ENCODE data around the gene TMEM178B. TPM values are rescaled to one million over a fixed set of nuclear protein-coding genes. Genes with fewer than 3 reads are reported as not detected.

TMEM178B gene
- polyA plus RNA-seq, 6 donors from 2014 or later = not detected

DNA sequence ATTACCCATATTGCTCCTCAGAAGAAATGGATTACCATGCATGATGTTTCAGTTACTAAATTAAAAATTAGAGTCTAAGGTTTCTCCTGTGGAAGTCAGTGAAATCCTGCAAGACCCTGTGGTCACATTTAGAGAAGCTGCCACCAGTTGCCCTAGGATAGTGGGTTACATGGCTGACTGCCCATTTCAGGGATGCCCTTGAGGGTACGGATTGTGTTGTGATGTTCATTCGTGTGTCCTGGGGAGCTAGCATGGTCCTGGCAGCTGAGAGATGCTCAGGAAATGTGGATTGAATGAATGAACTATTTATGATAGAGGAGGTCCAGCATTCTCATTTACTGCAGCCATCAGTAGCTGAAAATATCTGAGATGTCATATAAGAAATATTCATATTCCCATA is 55.1 kb downstream of the TMEM178B start:
- H3K27me3 Mint-ChIP-seq = peaks cover 16 to 53% (median 36%) of the 10 kb centered on the region in 3 donors
- peaks cover 0 to 17% (median 14%) of the 10 kb centered on the region in 7 donors for H3K9me3 Mint-ChIP-seq
- H3K4me3 Mint-ChIP-seq = no peak overlapping the region
- no peak overlapping the region for H3K27ac Mint-ChIP-seq
- DNase-seq (no peak), ATAC-seq (ENCODE audit: low read depth in 2 of 2) (no peak)
- H3K4me1 Mint-ChIP-seq = no peaks in the 10 kb centered on the region
- peaks cover 0 to 15% of the 10 kb centered on the region in 2 donors for H3K36me3 Mint-ChIP-seq

DNA sequence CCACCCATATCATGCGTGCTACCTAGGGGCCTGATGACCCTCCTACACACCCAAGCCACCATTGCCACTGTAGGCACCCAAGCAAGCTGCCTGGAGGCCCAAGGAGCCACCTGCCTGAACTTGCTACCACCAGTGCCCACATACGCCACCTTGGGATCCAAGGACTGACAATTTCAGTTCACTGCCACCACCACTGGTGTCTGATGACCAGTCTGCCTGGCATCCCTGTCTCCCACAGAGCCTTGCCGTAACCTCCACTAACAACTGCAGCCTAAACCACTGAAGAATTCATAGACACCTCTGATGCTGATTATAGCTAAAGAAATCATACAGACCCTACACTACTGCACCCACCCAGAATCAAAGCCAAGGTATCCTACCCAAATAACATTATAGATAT is 58.8 kb downstream of the TMEM178B start:
- no peak overlapping the region for H3K4me3 Mint-ChIP-seq
- H3K4me1 Mint-ChIP-seq = no peaks in the 10 kb centered on the region
- H3K9me3 Mint-ChIP-seq = peaks cover 2 to 35% (median 17%) of the 10 kb centered on the region in 7 donors
- H3K27me3 Mint-ChIP-seq = peaks cover 8 to 31% (median 28%) of the 10 kb centered on the region in 3 donors
- peaks cover 0 to 17% of the 10 kb centered on the region in 2 donors for H3K36me3 Mint-ChIP-seq
- H3K27ac Mint-ChIP-seq = no peak overlapping the region
- DNase-seq (no peak), ATAC-seq (ENCODE audit: low read depth in 2 of 2) (no peak)

DNA sequence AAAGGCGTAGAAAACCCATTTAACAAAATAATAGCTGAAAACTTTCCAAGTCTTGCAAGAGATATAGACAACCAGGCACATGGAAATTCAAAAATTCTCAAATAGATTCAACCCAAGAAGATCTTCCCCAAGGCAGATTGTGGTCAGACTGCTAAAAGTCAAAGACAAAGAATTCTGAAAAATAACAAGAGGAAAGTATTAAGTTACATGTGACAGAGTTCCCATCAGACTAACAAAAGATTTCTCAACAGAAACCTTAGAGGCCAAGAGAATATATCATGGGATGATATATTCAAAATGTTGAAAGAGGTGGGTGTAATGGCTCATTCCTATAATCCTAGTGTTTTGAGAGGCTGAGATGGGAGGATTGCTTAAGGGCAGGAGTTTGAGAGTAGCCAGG is 59.8 kb downstream of the TMEM178B start:
- ATAC-seq (ENCODE audit: low read depth in 2 of 2) (no peak), DNase-seq (no peak)
- H3K27me3 Mint-ChIP-seq = peaks cover 8 to 29% (median 28%) of the 10 kb centered on the region in 3 donors
- peaks cover 4 to 35% (median 17%) of the 10 kb centered on the region in 7 donors for H3K9me3 Mint-ChIP-seq
- H3K36me3 Mint-ChIP-seq = peaks cover 0 to 17% of the 10 kb centered on the region in 2 donors
- H3K4me1 Mint-ChIP-seq = no peaks in the 10 kb centered on the region
- H3K4me3 Mint-ChIP-seq = no peak overlapping the region
- no peak overlapping the region for H3K27ac Mint-ChIP-seq

DNA sequence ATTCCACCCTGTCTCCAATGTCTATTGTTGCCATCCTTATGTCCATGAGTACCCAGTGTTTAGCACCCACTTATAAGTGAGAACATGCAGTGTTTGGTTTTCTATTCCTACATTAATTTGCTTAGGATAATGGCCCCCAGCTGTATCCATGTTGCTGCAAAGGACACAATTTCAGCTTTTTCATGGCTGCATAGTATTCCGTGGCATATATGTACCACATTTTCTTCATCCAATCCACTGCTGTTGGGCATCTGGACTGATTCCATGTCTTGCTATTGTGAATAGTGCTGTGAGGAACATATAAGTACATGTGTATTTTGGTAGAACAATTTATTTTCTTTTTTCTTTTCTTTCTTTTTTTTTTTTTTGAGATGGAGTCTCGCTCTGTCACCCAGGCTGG is 68.2 kb downstream of the TMEM178B start:
- peaks cover 5 to 33% (median 6%) of the 10 kb centered on the region in 7 donors for H3K9me3 Mint-ChIP-seq
- no peak overlapping the region for H3K27ac Mint-ChIP-seq
- no peak overlapping the region for H3K4me3 Mint-ChIP-seq
- H3K27me3 Mint-ChIP-seq = peaks cover 0 to 9% (median 0%) of the 10 kb centered on the region in 3 donors
- H3K36me3 Mint-ChIP-seq = no peaks in the 10 kb centered on the region
- ATAC-seq (ENCODE audit: low read depth in 2 of 2) (no peak), DNase-seq (no peak)
- no peaks in the 10 kb centered on the region for H3K4me1 Mint-ChIP-seq

DNA sequence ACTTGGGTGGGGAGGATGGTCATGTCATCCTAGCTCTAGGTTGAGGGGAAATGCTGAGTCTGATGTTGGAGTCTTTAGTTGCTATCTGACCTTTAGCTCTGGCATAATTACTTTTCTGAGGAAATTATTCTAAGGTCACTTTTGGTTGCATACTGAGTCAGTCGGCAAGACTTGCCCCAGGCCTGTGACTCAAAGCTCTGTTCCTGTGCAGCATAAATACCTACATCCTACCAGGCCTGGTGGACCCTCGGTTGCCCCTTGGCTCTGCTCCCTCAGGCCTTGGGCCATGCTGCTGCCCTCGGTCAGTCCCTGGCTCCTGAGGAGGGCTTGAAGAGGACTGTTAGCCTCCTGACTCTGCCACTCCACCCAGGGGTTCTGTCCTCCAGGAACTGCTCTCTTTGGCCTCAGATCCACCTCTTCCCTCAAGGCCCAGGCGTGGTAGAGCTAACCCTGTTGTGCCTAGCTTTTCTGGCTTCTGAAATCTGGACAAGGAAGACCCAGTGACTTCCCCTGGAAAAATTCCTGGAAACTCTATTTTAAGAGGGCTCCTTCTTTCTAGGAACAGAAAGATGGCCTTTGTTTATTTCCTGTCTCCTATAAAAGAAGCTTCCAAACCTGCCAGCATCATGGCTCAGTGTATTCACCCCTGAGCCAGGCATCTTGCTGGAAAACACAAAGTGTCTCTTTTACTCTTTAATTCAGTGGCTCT is 71.2 kb downstream of the TMEM178B start:
- peaks cover 0 to 9% (median 0%) of the 10 kb centered on the region in 3 donors for H3K27me3 Mint-ChIP-seq
- no peak for ATAC-seq (ENCODE audit: low read depth in 2 of 2)
- DNase-seq = no peak
- peaks cover 1 to 33% (median 6%) of the 10 kb centered on the region in 7 donors for H3K9me3 Mint-ChIP-seq
- no peak overlapping the region for H3K27ac Mint-ChIP-seq
- H3K4me1 Mint-ChIP-seq = no peaks in the 10 kb centered on the region
- H3K36me3 Mint-ChIP-seq = no peaks in the 10 kb centered on the region
- no peak overlapping the region for H3K4me3 Mint-ChIP-seq

DNA sequence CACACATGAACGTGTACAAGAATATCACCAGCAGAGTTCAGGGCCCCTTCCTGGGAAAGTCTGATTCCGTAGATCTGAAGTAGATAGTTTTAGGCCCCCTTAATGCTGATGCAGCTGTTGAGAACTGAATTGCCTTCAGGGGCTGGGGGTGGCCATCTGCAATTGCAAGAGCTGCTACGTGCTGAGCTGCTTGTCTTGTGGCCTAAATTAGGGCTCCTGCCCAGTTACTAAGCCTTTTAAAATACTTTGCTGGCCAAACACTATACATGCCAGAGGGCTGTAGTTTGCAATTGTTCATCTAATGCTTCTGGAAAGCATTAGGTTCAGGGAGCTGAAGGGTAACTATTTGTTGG is 71.7 kb downstream of the TMEM178B start:
- Mint-ChIP-seq H3K9me3 (peaks cover 0 to 31% (median 6%) of the 10 kb centered on the region in 7 donors), H3K27ac (no peak overlapping the region), H3K4me3 (no peak overlapping the region), H3K4me1 (no peaks in the 10 kb centered on the region), H3K36me3 (no peaks in the 10 kb centered on the region), H3K27me3 (peaks cover 0 to 9% (median 0%) of the 10 kb centered on the region in 3 donors)
- ATAC-seq (ENCODE audit: low read depth in 2 of 2) (no peak), DNase-seq (no peak)

DNA sequence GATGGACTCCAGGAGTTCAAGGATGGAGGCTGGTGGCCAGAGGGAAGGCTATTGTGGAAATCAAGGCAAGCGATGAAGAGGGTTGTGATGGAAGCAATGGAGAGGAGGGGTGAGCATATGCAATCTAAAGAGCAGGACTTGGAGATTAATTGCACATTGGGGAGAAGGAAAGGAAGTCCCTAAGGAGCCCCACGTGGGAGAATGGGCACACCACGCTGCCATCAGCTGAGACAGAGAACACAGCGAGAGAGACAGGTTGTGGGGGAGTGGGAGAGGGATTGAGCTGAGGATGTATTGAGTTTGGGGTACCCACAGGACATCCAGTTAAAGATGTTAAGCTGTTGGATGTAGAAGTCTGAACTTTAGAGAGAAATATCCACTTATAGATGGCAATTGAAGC is 73.6 kb downstream of the TMEM178B start:
- Mint-ChIP-seq H3K36me3 (no peaks in the 10 kb centered on the region), H3K4me3 (no peak overlapping the region), H3K9me3 (peaks cover 0 to 17% (median 5%) of the 10 kb centered on the region in 7 donors), H3K4me1 (no peaks in the 10 kb centered on the region), H3K27me3 (peaks cover 0 to 5% (median 0%) of the 10 kb centered on the region in 3 donors), H3K27ac (no peak overlapping the region)
- DNase-seq (no peak), ATAC-seq (ENCODE audit: low read depth in 2 of 2) (no peak)

DNA sequence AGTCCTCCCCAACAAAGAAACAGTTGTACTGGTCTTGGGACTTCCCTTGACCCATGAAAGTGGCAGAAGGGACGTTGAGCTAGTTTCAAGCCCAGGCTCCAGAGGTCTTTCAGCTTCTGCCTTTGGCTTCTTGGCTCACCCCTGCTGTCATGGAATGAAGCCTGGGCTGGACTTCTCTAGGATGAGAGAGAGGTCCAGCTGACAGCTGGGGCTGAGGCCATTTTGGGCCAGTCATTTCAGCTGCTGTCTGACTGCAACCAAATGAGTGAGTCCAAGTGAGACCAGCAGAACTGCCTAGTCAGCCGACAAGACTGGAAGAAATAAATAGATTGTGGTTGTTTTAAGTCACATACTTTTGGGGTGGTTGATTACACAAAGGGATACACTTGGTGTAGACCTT is 76.6 kb downstream of the TMEM178B start:
- H3K4me1 Mint-ChIP-seq = no peaks in the 10 kb centered on the region
- H3K4me3 Mint-ChIP-seq = no peak overlapping the region
- no peaks in the 10 kb centered on the region for H3K27me3 Mint-ChIP-seq
- H3K36me3 Mint-ChIP-seq = no peaks in the 10 kb centered on the region
- no peak for ATAC-seq (ENCODE audit: low read depth in 2 of 2)
- DNase-seq = no peak
- no peaks in the 10 kb centered on the region for H3K9me3 Mint-ChIP-seq
- no peak overlapping the region for H3K27ac Mint-ChIP-seq

DNA sequence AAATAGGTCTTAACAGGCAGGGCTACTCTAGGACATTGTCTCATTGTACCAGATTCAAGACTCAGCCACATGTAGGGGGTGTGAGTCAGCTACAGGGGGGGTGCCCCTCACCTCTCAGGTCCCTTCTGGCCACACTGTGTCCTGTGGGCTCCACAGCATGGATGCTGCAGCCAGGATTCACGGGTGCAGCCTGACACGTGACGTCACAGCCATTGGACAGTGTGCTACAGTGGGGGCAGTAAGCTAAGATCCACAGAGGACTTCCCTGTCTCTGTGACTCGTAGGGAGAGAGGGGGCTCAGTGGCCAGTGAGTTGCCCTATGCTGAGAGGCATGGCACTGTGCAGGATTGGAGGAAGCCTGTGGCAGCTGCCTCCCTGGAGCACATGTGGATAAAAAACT is 77.9 kb downstream of the TMEM178B start:
- Mint-ChIP-seq H3K27me3 (no peaks in the 10 kb centered on the region), H3K9me3 (no peaks in the 10 kb centered on the region), H3K36me3 (no peaks in the 10 kb centered on the region), H3K4me1 (peaks cover 0 to 3% (median 1%) of the 10 kb centered on the region in 3 donors), H3K4me3 (no peak overlapping the region), H3K27ac (no peak overlapping the region)
- no peak for DNase-seq
- no peak for ATAC-seq (ENCODE audit: low read depth in 2 of 2)

DNA sequence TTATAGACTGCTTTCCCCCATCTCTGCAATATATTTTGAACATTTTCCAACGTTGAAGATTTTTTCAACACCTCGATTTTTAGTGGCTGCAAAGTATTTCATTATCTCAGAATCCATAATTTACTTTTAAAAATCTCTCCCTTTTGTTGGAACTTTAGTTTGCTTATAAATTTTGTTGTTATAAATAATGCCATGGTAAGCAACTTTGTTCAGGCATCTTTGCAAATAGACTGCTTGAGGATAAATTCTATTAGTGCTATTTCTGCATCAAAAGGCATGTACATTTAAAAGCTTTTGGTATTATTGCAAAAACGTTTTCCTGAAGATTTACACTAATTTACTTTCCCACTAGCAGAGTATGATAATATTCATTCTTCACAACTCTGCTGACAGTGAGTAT is 79.4 kb downstream of the TMEM178B start:
- DNase-seq = no peak
- Mint-ChIP-seq H3K9me3 (no peaks in the 10 kb centered on the region), H3K27ac (no peak overlapping the region)

DNA sequence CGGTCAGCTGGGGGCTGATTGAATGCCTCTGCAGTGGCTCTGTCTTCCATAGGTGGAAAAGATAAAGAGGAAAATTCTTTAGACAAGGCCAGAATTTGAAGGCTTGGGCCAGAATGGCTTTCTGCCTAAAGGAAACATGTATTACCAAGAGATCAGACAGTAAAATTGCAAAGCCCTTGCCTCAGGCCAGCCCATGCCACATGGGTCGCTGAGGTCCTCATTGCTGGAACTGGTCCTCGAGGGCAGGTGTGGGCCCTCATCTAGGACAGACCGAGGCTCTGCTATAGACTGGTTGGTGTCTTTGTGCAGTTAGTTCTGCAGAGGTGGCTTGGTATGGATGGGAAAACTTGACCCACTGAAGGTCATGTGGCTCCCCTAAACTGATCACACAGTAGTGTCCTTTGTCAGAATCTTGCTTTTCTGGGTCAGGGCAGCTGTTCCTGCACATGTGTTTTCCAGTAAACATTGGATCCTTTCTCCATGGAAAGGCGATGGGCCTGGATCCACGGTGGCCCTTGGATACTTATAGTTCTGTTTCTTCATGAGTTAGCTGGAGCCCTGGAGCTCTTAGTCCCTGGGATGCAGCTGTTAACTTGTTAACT is 80.4 kb downstream of the TMEM178B start:
- Mint-ChIP-seq H3K27ac (no peak overlapping the region), H3K27me3 (peaks cover 0 to 7% (median 0%) of the 10 kb centered on the region in 3 donors), H3K36me3 (no peaks in the 10 kb centered on the region), H3K4me3 (no peak overlapping the region), H3K9me3 (no peaks in the 10 kb centered on the region), H3K4me1 (peaks cover 8 to 16% (median 11%) of the 10 kb centered on the region in 3 donors)
- DNase-seq (no peak), ATAC-seq (ENCODE audit: low read depth in 2 of 2) (no peak)

More for the DNA sequence above, 79.4 kb downstream of the TMEM178B start:
- no peak for ATAC-seq (ENCODE audit: low read depth in 2 of 2)
- peaks cover 8 to 16% (median 11%) of the 10 kb centered on the region in 3 donors for H3K4me1 Mint-ChIP-seq
- H3K27me3 Mint-ChIP-seq = no peaks in the 10 kb centered on the region
- H3K36me3 Mint-ChIP-seq = no peaks in the 10 kb centered on the region
- H3K4me3 Mint-ChIP-seq = no peak overlapping the region

DNA sequence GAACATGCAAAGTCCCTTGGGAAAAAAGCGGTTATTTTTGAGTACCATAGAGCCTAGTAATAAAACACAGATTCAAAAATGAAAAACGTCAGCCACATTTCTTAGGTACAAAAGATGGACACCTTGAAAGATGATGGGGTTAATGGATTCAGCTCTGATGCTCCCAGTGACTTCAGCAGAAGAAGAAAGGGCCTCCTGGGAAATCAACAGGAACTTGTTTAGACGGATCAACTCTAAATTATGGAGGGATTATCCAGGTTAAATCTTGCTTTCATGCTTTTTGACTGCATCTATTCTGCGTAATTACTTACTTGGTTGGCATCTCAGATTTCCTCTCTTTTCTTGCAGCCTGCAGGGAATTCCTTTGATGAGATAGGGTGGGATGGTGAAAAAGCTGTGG is 82.5 kb downstream of the TMEM178B start:
- H3K27me3 Mint-ChIP-seq = peaks cover 6 to 16% (median 7%) of the 10 kb centered on the region in 3 donors
- peaks cover 8 to 16% (median 11%) of the 10 kb centered on the region in 3 donors for H3K4me1 Mint-ChIP-seq
- no peak overlapping the region for H3K4me3 Mint-ChIP-seq

DNA sequence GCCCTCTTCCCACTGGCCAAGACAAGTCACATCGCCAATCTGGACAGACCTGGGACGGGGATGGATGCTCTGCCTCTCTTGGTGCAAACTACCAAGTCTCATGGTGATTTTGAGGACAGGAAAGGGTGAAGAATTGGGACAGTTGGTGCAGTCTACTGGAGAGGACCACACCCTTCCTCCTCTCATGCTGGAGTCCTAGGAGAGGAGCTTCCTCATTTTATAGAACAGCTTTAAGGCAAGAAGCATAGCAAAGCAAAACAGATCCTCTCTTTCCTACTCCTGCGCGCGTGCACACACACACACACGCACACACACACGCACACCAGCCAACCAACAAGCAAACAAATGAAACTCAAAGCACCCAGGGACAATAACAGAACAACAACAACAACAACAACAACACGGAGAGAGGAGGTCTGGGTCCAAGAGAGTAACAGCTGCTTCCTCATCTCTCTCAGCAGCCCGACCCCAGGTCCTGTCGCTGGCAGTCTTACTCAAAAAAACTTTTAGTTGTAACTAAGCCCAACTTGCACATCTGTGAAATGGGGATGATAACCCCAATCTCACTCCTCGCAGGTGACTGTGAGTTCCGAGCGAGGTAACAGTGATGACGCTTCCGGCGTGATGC is 83.4 kb downstream of the TMEM178B start:
- Mint-ChIP-seq H3K27me3 (peaks cover 9 to 16% (median 12%) of the 10 kb centered on the region in 3 donors), H3K9me3 (peaks cover 0 to 5% (median 0%) of the 10 kb centered on the region in 7 donors), H3K27ac (peak overlapping the region in 1 of 6 donors; percentile 60), H3K36me3 (no peaks in the 10 kb centered on the region), H3K4me1 (peaks cover 8 to 16% (median 11%) of the 10 kb centered on the region in 3 donors), H3K4me3 (peak overlapping the region in 1 of 8 donors; percentile 11)
- ATAC-seq (ENCODE audit: low read depth in 2 of 2) (peak in 1 of 2 donors; percentile 18), DNase-seq (no peak)

More for the DNA sequence above, 82.5 kb downstream of the TMEM178B start:
- DNase-seq (no peak), ATAC-seq (ENCODE audit: low read depth in 2 of 2) (no peak)
- Mint-ChIP-seq H3K36me3 (no peaks in the 10 kb centered on the region), H3K9me3 (peaks cover 0 to under 1% (median 0%) of the 10 kb centered on the region in 7 donors), H3K27ac (no peak overlapping the region)
